GM19455 (cell line): ENCODE results near the gene CAMK4.
"Not testable (repeated sequence)": the region's sequence is repeated elsewhere in the genome, so short reads cannot be mapped to it uniquely, and the experiment has no call there.

ENCODE experiments used
- ATAC-seq: cut with Tn5 transposase; IDR thresholded peaks from one replicate; pipeline ENCODE4 v1.9.1; 2021; ENCODE audit not compliant: unreplicated experiment

The CAMK4 gene

DNA sequence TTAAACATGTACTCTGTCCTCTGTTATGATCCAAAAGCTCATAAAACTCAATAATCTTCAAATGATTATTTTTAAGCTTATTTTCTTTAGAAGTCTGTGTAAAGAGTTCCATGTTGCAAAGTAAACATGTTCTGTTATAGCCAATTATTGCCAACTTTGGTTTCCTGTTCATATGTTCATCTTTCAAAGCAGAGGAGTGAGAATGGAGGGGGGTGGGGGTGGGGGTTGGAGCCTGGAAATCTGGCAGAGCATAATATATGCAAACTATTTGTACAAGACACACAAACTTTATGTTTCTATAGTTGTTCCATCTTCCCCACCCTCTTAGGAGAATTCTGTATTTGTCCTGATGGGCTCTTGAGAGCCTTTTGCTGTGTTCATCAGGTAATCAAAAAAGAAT lies 153.1 kb downstream of the CAMK4 start:
- no peak for ATAC-seq

DNA sequence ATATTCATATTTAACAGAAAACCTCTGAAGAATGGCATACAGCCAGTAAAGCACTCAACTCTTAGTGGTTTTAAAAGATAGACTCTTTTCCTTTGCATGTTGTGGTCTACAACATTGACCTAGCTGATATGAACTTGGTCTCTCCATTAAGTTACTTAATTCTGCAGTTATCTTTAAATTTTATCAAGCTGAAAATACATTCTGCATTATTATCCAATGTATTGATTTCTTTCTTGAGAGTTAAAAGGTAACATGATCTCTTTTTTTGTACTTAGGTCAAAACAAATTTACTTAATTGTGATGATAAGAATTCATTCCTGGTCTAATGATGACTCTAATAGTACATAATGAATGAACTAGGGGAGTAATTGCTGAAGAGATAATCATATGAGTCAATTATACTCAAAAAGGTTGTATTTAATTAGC lies 155.2 kb downstream of the CAMK4 start:
- ATAC-seq: no peak

DNA sequence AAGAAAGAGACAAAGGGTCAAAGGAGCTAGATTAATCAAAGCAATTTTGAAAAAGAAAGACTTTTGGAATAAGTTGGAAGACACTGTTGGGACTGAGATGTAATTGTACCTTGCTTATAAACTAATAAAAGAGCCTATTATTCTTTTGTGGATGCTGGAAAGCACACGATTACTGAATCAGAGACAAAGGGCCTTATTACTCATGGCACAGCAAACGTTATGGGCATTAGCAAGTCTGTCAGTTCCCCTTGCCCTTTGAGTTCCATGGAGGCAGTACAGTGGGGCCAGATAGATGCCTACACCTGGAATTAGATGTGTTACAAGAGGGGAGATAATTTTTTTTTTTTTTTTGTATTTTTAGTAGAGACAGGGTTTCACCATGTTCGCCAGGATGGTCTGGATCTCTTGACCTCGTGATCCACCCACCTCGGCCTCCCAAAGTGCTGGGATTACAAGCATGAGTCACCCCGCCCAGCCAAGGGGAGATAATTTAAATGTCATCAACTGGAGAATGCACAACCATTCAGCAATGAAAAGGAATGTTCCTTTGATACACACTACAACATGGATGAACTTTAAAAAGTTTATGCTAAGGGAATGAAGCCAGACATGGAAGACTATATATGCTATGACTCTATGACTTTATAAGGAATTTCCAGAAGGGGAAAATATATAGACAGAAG lies 159.2 kb downstream of the CAMK4 start:
- ATAC-seq: no peak

DNA sequence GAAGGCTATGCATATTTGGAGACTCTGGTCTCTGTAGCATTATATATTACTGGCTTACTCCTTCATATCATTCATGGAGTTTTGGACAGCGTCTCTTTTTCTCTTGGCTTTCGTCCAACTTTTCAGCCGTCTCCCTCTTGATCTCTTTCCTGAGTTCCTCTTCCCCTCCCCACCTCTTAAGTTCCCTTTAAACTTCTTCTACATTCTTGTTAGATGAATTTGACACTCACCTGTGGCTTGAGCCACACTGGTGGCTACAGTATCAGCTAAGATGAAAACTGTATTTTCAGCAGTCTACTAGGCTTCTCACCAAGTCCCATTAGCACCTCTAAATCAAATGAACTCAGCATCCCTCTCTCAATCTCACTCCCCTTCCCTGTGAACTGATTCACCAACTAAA lies 160.0 kb downstream of the CAMK4 start:
- no peak for ATAC-seq

DNA sequence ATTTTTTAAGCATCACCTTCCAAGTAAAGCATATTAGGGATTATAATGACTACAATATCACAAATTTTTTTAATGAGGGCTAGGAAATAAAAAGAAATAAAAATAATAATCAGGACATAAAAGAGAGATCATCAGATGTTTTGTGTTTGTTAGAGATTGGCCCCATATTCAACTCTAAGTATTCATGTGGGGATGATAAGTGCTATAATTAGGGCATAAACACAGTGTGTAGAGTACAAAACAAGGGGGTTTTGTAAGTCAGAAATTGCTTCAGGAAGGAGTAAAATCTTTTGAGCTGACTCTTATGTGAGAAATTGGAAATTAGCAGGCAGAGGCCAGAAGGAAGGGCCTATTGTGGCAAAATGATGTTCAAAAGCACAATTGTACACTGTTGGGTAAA lies 160.9 kb downstream of the CAMK4 start:
- no peak for ATAC-seq

DNA sequence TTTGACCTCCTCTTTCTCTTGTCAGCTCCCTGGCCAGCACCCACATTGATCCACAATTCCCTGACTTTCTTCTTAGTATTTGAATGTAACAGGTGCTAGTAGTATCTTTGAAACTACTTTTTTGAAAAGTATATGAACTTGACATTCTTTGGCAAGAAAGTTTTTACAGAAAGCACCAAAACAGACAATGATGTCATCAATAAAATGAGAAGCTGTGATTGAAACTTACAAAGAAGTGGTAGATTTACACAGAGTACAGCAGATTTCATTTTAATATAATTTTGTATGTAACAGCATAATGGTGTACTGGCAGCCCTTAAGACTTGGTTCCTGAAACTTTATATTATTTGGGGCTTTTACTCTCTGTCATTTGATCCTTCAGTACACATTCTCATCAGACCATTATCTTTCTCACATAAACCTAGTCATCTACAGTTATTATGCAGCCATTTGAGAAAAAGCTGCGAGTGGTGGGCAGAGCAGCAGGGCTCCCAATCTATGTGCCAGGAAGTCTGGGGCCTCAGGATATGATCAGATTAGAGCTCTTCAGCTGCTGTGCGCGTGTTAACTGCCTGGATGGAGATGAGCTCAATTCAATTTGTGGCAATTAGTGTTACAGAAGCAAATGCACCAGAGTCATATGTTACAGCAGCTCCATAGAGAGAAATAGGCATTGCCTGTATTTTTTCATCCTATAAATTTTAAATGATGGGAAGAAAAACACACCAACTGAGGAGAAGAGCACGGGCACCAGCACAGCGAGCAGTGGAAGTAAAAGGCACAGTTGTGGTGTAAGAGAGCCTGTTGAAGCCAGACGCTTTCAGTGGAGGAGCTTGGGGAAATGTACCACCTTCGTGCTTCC lies 162.0 kb downstream of the CAMK4 start:
- ATAC-seq: no peak

DNA sequence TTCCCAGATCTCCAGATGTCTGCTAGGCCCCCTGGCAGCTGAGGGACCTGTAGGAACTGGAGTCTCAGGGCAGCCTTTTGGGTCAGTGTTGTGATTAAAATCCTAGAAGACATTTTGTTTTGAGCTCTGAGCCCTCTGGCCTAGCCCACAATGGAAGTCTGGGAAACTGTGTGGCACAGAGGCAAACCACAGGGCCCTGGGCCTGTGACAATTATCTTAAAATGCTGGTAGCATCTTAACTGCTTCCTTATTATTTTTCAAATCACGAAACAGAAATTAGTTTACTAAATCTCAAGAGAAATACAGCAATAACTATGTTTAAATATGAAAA lies 162.6 kb downstream of the CAMK4 start:
- ATAC-seq: no peak

DNA sequence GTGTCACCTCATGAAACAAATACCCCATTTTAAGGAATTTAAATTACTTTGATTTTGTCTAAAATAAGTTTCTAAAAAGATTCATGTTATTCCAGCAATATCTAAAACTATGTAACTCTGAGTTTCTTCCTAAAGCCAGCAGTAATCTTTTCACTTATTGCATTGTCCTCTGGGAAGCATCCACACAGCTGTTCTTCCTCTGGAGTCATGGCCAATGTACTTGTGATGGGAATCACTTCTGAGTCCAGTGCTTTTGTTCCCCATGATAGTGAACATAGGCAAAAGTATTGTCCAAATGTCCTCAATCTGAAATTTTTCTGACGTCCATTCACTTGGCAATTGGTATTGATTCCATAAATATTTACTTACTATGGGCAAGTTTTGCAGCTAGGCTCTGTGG lies 163.2 kb downstream of the CAMK4 start:
- ATAC-seq: no peak

DNA sequence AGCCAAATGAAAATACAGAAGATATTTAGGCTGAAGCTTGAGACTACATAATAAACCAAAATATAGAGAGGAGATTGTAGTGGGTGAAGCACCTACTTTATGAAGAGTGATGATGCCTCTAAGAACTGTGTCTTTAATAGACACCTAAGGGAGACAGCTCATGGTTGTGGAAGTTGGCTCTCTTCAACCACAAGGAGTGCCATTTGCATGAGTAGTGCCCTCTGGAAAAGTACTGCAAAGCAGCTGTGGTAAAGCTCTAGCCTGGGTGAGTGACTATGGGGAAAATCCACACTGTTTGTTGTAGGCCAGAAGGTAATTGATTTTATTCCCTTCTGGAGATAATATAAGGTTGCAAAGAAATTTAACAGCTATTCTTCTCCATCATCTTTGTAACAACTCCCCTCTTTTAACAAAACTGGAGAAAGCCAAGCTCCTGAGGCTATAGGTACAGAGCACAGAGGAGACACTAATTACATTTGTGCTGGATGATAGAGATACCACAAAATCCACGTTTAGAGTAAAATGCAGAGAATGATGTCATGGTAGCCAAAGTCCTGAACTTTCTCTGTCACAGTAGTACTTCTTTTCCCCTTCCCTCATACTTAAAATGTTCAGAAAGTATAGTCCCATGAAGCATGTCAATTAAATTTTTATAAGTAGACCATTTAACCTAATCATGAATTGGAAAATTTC lies 165.4 kb downstream of the CAMK4 start:
- no peak for ATAC-seq

DNA sequence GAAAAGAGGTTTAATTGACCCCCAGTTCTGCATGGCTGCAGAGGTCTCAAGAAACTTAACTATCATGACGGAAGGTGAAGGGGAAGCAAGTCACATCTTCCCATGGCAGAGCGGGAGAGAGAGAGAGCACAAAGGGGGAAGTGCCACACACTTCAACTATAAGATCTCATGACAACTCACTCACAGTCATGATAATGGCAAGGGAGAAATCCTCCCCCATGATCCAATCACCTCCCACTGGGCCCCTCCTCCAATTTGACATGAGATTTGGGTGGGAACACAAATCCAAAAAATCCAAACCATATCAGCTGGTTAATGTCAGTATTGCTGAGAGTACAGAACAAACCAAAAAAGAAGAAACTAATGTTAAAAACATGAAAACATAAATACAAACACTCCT lies 168.0 kb downstream of the CAMK4 start:
- no peak for ATAC-seq

DNA sequence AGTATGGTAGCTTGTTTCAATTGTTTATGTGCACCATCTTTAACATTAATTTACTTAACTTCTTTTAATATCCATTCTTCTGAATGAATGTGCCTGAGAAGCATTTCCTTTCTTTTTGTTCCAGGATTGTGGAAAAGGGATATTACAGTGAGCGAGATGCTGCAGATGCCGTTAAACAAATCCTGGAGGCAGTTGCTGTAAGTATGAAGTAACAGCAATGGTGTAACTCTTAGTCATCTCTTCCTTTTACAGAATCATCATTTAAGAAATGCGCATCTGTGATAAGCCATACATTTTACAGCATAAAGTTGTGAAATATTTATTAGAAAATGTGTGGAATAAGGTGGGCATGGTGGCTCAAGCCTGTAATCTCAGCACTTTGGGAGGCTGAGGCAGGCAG lies 170.4 kb downstream of the CAMK4 start:
- no peak for ATAC-seq

DNA sequence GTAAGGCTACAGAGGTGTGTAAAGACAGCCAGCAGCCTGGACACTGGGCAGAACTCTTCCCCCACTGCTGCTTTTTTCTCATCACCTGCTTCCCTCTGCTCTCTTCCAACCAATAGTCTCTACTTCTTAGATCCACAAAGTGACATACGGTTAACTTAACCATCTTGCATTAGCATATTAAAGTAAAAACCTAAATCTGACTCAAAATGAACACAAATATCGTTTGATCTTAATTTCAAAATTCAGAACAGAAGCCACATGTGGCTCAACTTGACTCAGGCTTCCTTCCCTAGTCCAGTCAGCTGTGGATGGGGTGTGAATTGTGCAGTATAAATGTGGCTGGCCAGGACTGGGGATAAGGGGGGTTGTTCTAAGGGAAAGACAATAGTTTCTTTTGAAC lies 173.8 kb downstream of the CAMK4 start:
- no peak for ATAC-seq

DNA sequence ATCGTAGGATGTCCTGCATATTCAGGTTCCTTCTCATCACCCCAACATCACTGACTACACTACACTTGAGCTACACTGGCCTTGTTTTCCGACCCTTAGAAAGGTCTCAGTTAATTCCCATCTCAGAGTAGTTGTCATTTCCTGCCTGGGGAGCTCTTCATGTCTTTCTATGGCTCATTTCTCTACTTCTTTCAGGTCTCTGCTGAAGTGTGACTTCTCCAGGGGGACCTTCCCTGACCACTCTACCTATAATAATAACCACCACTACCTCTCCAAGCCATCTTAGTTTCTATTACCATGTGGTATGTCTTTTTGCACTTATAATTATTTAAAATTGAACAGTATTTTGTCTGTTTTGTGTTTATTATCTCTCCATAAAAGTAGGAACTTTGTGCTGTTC lies 174.9 kb downstream of the CAMK4 start:
- no peak for ATAC-seq

DNA sequence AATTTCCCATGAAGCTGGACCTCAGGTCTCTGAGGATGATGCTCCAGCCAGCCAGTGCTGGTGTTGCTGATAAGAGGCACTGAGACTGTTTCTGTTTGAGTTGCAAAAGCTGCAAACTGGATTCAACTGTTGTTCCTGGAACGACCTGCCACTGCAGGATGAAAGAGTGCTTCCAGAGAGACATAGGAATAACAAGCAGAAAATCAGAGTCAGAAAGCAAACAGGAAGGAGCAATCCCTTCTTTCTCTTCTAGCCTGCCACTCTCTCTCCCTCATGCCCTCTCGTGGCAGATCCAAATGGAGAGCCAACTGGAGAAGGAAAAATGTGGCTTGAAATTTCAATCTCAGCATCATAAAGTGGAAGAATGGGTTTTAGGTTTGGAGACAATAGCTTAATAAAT lies 177.7 kb downstream of the CAMK4 start:
- ATAC-seq: no peak

DNA sequence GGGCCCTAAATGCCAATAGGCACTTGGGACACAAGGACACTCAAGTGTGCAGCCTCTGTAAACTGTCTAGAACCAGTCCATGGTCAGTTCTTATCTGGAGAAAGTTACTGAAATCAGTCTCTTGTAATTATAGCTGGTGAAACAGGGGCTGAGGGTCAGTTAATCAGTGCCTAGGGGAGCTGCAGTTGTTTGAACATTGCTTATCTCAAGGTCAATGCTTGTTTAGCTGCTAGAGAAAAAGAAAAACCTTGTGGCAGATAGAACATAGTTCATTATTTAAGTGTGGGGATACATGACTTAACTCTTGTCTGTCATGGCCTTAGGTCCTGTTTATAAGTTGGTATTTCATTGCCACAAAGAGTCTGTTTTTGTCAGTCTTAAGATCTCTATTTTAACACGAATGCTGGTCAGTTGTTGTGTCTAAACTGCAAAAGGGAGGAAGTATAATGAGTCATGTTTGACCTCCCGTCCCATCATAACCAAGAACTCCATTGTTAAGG lies 180.1 kb downstream of the CAMK4 start:
- ATAC-seq: no peak

DNA sequence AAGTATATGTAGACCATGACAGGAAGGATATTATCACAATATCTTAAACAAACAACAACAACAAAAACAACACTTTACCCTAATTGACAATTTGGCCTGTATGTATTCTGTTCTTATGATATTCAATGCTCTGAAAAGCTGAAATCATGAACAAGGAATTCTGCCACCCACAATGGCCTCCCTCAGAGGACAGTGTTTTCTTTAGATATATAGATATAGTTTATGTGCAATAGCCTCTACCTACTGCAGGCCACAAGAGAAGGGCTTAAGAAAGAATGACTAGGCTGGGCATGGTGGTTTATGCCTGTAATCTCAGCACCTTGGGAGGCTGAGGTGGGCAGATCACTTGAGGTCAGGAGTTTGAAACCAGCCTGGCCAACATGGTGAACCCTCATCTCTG lies 183.4 kb downstream of the CAMK4 start:
- ATAC-seq: no peak

DNA sequence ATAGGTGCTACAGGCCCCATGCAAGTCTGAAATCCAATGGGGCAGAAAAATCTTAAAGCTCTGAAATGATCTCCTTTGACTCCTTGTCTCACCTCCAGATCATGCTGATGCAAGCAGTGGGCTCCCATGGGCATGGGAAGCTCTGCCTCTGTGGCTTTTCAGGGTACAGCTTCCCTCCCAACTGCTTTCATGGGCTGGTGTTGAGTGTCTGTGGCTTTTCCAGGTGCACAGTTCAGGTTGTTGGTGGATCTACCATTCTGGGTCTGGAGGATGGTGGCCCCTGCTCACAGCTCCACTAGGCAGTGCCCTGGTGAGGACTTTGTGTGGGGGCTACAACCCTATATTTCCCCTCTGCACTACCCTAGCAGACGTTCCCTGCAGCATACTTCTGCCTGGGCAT lies 184.6 kb downstream of the CAMK4 start:
- ATAC-seq: no peak

DNA sequence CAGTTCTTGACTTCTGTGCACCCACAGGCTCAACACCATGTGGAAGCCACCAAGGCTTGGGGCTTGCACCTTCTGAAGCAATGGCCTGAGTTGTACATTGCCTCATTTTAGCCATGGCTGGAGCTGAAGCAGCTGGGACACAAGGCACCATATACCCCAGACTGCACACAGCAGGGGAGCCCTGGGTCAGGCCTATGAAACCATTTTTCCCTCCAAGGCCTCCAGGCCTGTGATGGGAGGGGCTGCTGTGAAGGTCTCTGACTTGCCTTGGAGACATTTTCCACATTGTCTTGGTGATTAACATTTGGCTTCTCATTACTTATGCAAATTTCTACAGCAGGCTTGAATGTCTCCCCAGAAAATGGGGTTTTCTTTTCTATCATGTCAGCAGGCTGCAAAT lies 185.1 kb downstream of the CAMK4 start:
- ATAC-seq: not testable (repeated sequence)

DNA sequence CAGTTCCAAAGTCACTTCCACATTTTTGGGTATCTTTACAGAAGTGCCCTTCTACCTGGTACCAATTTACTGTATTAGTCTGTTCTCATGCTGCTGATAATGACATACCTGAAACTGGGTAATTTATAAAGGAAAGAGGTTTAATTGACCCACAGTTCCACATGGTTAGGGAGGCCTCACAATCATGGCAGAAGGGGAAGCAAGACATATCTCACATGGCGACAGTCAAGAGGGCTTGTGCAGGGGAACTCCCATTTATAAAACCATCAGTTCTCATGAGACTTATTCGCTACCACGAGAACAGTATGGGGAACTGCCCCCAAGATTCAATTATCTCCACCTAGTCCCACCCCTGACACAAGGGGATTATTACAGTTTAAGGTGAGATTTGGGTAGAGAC lies 185.9 kb downstream of the CAMK4 start:
- not testable (repeated sequence) for ATAC-seq

DNA sequence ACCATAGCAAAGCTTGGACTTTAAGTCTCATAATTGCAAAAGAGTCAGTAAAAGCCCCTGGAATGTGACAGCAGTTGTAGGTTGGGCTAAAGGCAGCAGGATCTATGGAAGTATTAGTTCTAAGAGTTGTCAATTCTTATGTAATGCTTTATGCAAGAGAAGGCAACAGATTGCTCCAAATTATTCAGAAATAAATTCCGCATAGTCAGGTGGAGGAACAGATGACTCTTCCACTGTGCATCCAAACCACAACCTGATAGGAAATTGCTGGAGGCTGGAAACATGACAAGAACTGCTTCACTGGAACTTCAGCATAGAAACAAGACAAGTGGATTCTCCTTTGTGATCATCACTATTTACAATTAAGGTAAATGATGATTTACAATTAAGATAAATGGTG lies 187.1 kb downstream of the CAMK4 start:
- ATAC-seq: no peak

DNA sequence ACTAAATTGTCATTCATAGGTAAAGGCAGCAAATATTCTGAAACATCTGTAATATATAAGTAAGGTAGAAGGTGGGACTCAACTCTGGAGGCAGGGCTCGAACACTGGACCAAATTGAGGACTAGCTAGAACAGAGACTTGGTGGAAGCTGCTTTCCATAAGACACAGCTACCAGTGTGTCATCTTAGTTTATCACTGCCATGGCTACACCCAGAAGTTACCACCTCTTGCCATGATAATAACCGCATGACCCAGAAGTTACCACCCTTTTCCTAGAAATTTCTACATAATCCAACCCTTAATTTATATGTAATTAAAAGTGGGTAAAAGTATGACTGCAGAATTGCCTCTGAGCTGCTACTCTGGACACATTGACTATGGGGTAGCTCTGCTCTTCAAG lies 188.4 kb downstream of the CAMK4 start:
- ATAC-seq: no peak

DNA sequence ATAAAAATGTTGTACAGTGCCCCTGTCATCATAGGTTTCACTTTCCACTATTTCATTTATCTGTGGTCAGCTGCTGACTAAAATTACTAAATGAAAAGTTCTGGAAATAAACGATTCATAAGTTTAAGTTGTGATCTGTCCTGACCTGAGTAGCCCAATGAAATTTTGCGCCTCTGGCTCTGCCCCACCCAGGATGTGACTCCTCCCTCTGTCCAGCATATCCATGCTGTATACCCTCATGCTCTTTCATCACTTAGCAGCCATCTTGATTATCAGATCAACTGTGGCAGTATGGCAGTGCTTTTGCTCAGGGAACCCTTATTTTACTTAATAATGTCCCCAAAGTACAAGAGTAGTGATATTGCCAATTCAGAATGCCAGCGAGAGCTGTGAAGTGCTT lies 190.9 kb downstream of the CAMK4 start:
- no peak for ATAC-seq
